Panc1 (cell line): ENCODE results near the gene PLCXD1.
"Not testable (repeated sequence)": the region's sequence is repeated elsewhere in the genome, so short reads cannot be mapped to it uniquely, and the experiment has no call there.

Source experiments
- CTCF ChIP-seq: fragments of 450-650 bp; IDR thresholded peaks from 2 replicates; pipeline ENCODE4 v1.5.1; 2017; ENCODE audit warnings: mild to moderate bottlenecking
- POLR2AphosphoS5 ChIP-seq: IDR thresholded peaks from 2 replicates; pipeline ENCODE4 v1.6.1; 2012; ENCODE audit warnings: mild to moderate bottlenecking, low read depth, low read length, moderate library complexity

GRCh38 chrX:257054-257453, 24.1 kb upstream of the PLCXD1 start:
- TF ChIP-seq CTCF, POLR2AphosphoS5: not testable (repeated sequence)
